Loucy (cell line): Measurements from ENCODE around the gene CNNM1.

ENCODE experiments used
- H2AFZ ChIP-seq: fragments of 200-600 bp; sonication (generic); 2 replicates; pipeline ENCODE4 v1.6.0; 2016; ENCODE audit warnings: antibody characterized with exemption, mild to moderate bottlenecking, low read length, moderate library complexity
- H3F3A ChIP-seq: fragments of 200-600 bp; 2 replicates; pipeline ENCODE4 v1.6.0; 2016; ENCODE audit warnings: antibody characterized with exemption, low read depth, mild to moderate bottlenecking
- H3K27me3 ChIP-seq: fragments of 200-600 bp; sonication (generic); 2 replicates; pipeline ENCODE4 v1.6.1; 2014; ENCODE audit warnings: low read length, mild to moderate bottlenecking; ENCODE audit not compliant: insufficient read depth, poor library complexity, severe bottlenecking
- H3K36me3 ChIP-seq: fragments of 200-600 bp; sonication (generic); 2 replicates; pipeline ENCODE4 v1.6.1; 2016; ENCODE audit warnings: low read length; ENCODE audit not compliant: insufficient read depth
- H3K4me1 ChIP-seq: fragments of 200-600 bp; sonication (generic); 2 replicates; pipeline ENCODE4 v1.5.1; 2014; ENCODE audit warnings: low read length, mild to moderate bottlenecking; ENCODE audit not compliant: insufficient read depth, poor library complexity, severe bottlenecking
- H3K4me2 ChIP-seq: fragments of 200-600 bp; sonication (generic); 2 replicates; pipeline ENCODE4 v1.6.0; 2014; ENCODE audit warnings: antibody characterized with exemption, low read length, low read depth, mild to moderate bottlenecking; ENCODE audit not compliant: poor library complexity, severe bottlenecking
- H3K4me3 ChIP-seq: fragments of 200-600 bp; sonication (generic); 2 replicates; pipeline ENCODE4 v1.5.1; 2014; ENCODE audit warnings: low read length, mild to moderate bottlenecking, mixed read lengths; ENCODE audit not compliant: poor library complexity, severe bottlenecking
- H3K79me2 ChIP-seq: fragments of 200-600 bp; sonication (generic); 2 replicates; pipeline ENCODE4 v1.6.1; 2014; ENCODE audit warnings: low read length; ENCODE audit not compliant: insufficient read depth
- H3K9ac ChIP-seq: fragments of 200-600 bp; sonication (generic); 2 replicates; pipeline ENCODE4 v1.6.0; 2014; ENCODE audit warnings: mild to moderate bottlenecking, low read depth, low read length, moderate library complexity; ENCODE audit not compliant: poor library complexity, severe bottlenecking
- H3K9me2 ChIP-seq: fragments of 200-600 bp; sonication (generic); replicated peaks from 2 replicates; pipeline ENCODE4 v1.6.1; 2016; ENCODE audit warnings: low read depth, low read length, mixed read lengths
- H3K9me3 ChIP-seq: fragments of 200-600 bp; sonication (generic); 2 replicates; pipeline ENCODE4 v1.6.1; 2014; ENCODE audit warnings: mild to moderate bottlenecking, antibody characterized with exemption, low read length, low read depth; ENCODE audit not compliant: insufficient read depth
- H4K20me1 ChIP-seq: fragments of 200-600 bp; sonication (generic); 2 replicates; pipeline ENCODE4 v1.6.0; 2014; ENCODE audit warnings: antibody characterized with exemption, low read length, mild to moderate bottlenecking; ENCODE audit not compliant: insufficient read depth, poor library complexity, severe bottlenecking
- EZH2phosphoT487 ChIP-seq: fragments of 200-600 bp; IDR thresholded peaks from 2 replicates; pipeline ENCODE4 v1.6.1; 2018; ENCODE audit warnings: antibody characterized with exemption, mild to moderate bottlenecking, moderate library complexity, borderline replicate concordance
- TF ChIP-seq, protein P1 (sequence below): fragments of 200-600 bp; sonication (generic); conservative IDR thresholded peaks from 2 replicates; pipeline ENCODE4 v1.5.1; 2014; ENCODE audit warnings: mild to moderate bottlenecking, antibody characterized with exemption, low read length

Gene CNNM1

DNA sequence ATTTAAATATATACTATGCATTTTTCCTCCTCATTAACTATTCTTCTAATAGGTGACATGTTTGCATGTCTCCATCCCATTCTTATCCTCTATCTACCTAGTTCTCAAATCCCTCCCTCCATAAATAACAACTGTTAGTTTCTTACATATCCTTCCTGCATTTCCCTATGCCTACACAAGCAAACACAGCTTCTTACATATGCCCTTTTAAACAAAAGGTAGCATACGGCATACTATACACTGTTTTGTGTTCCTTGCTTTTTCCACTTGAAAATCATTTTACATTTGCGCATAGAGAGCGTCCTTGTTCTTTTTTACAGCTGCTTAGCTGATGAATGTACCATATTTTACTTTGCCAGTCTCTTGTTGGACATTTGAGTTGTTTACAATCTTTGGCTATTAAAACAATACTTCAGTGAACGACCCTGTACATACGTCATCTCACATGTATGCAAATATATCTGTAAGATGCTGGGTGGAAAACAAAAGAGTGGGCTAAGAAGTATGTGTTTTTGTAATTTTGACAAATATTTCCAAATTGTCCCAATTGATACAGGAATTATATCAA lies 93.5 kb downstream of the CNNM1 start:
- Histone ChIP-seq H3K4me2 (no peak overlapping the region), H4K20me1 (no peaks in the 10 kb centered on the region), H3K9me3 (no peaks in the 10 kb centered on the region), H3F3A (no peaks in the 10 kb centered on the region), H3K9ac (no peak overlapping the region), H3K27me3 (no peaks in the 10 kb centered on the region), H3K36me3 (peaks cover 23% of the 10 kb centered on the region; the same call in 1 of the 2 replicates), H3K4me3 (no peak overlapping the region), H3K9me2 (no peaks in the 10 kb centered on the region), H2AFZ (no peak overlapping the region), H3K79me2 (peaks cover 5% of the 10 kb centered on the region; the same call in 1 of the 2 replicates), H3K4me1 (peaks cover 2% of the 10 kb centered on the region)
- TF ChIP-seq EZH2phosphoT487: no peak
- TF ChIP-seq, protein P1, sequence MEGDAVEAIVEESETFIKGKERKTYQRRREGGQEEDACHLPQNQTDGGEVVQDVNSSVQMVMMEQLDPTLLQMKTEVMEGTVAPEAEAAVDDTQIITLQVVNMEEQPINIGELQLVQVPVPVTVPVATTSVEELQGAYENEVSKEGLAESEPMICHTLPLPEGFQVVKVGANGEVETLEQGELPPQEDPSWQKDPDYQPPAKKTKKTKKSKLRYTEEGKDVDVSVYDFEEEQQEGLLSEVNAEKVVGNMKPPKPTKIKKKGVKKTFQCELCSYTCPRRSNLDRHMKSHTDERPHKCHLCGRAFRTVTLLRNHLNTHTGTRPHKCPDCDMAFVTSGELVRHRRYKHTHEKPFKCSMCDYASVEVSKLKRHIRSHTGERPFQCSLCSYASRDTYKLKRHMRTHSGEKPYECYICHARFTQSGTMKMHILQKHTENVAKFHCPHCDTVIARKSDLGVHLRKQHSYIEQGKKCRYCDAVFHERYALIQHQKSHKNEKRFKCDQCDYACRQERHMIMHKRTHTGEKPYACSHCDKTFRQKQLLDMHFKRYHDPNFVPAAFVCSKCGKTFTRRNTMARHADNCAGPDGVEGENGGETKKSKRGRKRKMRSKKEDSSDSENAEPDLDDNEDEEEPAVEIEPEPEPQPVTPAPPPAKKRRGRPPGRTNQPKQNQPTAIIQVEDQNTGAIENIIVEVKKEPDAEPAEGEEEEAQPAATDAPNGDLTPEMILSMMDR: no peak

DNA sequence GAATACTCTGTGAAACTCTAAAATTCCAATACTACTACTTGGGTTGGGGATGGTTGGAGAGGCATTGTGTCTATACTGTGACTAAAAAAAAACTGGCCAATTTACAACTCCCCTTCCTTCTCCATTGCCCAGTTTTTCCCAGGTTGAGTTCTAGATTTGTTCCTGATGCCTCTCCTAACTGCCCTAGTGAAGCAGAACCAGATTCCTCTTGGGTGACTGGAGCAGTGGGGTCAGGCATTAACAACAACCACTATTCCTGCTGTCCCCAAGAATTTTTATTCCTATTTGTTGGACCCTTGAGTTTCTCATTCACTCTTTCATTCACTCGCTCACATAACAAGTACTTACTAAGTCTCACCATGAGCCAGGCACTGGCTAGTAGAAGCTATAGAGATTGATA lies 95.5 kb downstream of the CNNM1 start:
- Histone ChIP-seq H3K27me3 (no peaks in the 10 kb centered on the region), H2AFZ (no peak overlapping the region), H3K79me2 (peaks cover 25% of the 10 kb centered on the region), H3K9me2 (no peaks in the 10 kb centered on the region), H3K9me3 (no peaks in the 10 kb centered on the region), H3F3A (no peaks in the 10 kb centered on the region), H3K4me1 (peaks cover 14% of the 10 kb centered on the region), H3K9ac (no peak overlapping the region), H3K4me3 (no peak overlapping the region), H3K36me3 (peaks cover 10% of the 10 kb centered on the region; the same call in 1 of the 2 replicates), H3K4me2 (no peak overlapping the region), H4K20me1 (no peaks in the 10 kb centered on the region)
- TF ChIP-seq, protein P1: no peak
- TF ChIP-seq EZH2phosphoT487: no peak

DNA sequence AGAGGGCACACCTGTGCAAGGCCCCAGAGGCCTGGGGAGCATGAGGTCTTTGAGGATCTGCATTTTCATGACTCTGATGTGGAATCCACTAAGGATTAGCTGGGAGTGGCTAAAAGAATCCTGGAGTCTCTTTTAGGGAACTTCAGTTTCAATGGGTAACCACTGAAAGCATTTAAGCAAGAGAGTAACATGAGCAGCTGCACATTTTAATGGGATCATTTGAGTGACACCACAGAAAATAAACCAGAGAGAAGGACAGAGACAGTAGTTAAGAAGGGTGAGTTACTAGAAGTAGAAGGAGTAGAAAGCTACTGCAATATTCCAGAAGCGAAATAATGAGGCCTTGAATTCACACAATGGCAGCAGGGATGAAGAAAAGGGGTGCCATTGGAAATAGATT lies 96.0 kb downstream of the CNNM1 start:
- Histone ChIP-seq H3K79me2 (peaks cover 30% of the 10 kb centered on the region), H3K4me3 (no peak overlapping the region), H3K9ac (no peak overlapping the region), H3K27me3 (no peaks in the 10 kb centered on the region), H3K4me2 (no peak overlapping the region), H2AFZ (no peak overlapping the region), H3K4me1 (peaks cover 19% of the 10 kb centered on the region), H3K36me3 (peaks cover 4% of the 10 kb centered on the region; the same call in 1 of the 2 replicates), H4K20me1 (no peaks in the 10 kb centered on the region), H3F3A (no peaks in the 10 kb centered on the region), H3K9me2 (no peaks in the 10 kb centered on the region), H3K9me3 (no peaks in the 10 kb centered on the region)
- TF ChIP-seq, protein P1: no peak
- TF ChIP-seq EZH2phosphoT487: no peak
